Aorta (tissue), 5 donors: ENCODE data around the gene BANK1. TPM values are rescaled to one million over a fixed set of nuclear protein-coding genes. Genes with fewer than 3 reads are reported as not detected.

Experiments
- ATAC-seq: fragments of 200-7000 bp; cut with Tn5 transposase; one replicate; pipeline ENCODE4 v1.9.1; 2022; ENCODE audit warnings: moderate library complexity; ENCODE audit not compliant: low FRiP score
- DNase-seq, 2 donors: peaks; one replicate each; pipeline ENCODE4 v3.0.0-alpha.2; 2020
- H3K27ac ChIP-seq, 2 donors: one replicate each; pipeline ENCODE4 v1.5.1; 2013; ENCODE audit warnings: low read length in 2 of 2, mild to moderate bottlenecking in 2 of 2, moderate library complexity in 2 of 2, control low read depth in 1 of 2, inconsistent platforms in 1 of 2, low read depth in 1 of 2
- H3K27me3 ChIP-seq, 2 donors: one replicate each; pipeline ENCODE4 v1.6.1; 2013; ENCODE audit warnings: control low read depth in 1 of 2, low read length in 1 of 2, mild to moderate bottlenecking in 1 of 2, moderate library complexity in 1 of 2; ENCODE audit not compliant: insufficient read depth in 2 of 2, control insufficient read depth in 1 of 2
- H3K36me3 ChIP-seq, 2 donors: one replicate each; pipeline ENCODE4 v1.6.1; 2013; ENCODE audit warnings: control low read depth in 1 of 2, low read length in 1 of 2, mild to moderate bottlenecking in 1 of 2; ENCODE audit not compliant: insufficient read depth in 2 of 2, control insufficient read depth in 1 of 2
- H3K4me1 ChIP-seq, 2 donors: one replicate each; pipeline ENCODE4 v1.6.1; 2013; ENCODE audit warnings: low read length in 2 of 2, control low read depth in 1 of 2, mild to moderate bottlenecking in 1 of 2, moderate library complexity in 1 of 2; ENCODE audit not compliant: insufficient read depth in 2 of 2, control insufficient read depth in 1 of 2
- H3K4me3 ChIP-seq, 2 donors: one replicate each; pipeline ENCODE4 v1.5.1; 2013; ENCODE audit warnings: low read length in 2 of 2, control low read depth in 1 of 2, mild to moderate bottlenecking in 1 of 2
- H3K9me3 ChIP-seq: one replicate; pipeline ENCODE4 v1.6.1; 2013; ENCODE audit warnings: mild to moderate bottlenecking, low read length; ENCODE audit not compliant: control insufficient read depth
- WGBS, 2 donors: extraction: QIAGEN DNeasy Blood & Tissue Kit; methylation state at CpG; one replicate each; pipeline ENCODE4 v1.1.7; 2013; 5-methylcytosine and 5-hydroxymethylcytosine counted together
- intact Hi-C, 2 donors: fragments of 100-400 bp; cut with DNase I; formaldehyde crosslinking; loops; one replicate each; pipeline versions ENCODE4 v1.14.2 to v1.15.0; 2022
- polyA plus RNA-seq, 2 donors: library from polyadenylated mRNA; stranded (reverse); fragments of 200-250 nt; gene quantifications; one replicate each; pipeline ENCODE4 v1.2.3, GENCODE V29; 2013
- total RNA-seq, 2 donors: library from RNA; stranded (reverse); fragmentation: NEBNext Ultra II Directional; extraction: Animal tissue kit (Norgen Biotek cat#: 25700); gene quantifications; one replicate each; pipeline ENCODE4 v1.2.1, GENCODE V29; 2021
- donor health status: healthy with polysubstance abuse.
- donor health status: Bipolar disorder and iron deficiency.
- donor health status: DM: no; HTN: no; CAD: no.
- donor health status: DM: no; HTN: no; CAD: no.
- donor health status: DM: yes; HTN: yes; CAD: no.

Gene BANK1
- total and polyA plus RNA-seq, 4 donors, result 0.05 to 1.8 (median 1.2) TPM

- 45 to 58% methylated on average over 7 of the region's 7 CpGs for WGBS, 2 donors
- intact Hi-C loops, result no loop called here
- ATAC-seq (no peak), DNase-seq (no peak)
- no peak overlapping the region for H3K4me3 ChIP-seq
- H3K27ac ChIP-seq, result no peak overlapping the region
- H3K27me3 ChIP-seq, result peaks cover 0 to 2% of the 10 kb centered on the region in 2 donors
- no peaks in the 10 kb centered on the region for H3K4me1 ChIP-seq
- no peaks in the 10 kb centered on the region for H3K9me3 ChIP-seq
- H3K36me3 ChIP-seq, result no peaks in the 10 kb centered on the region
Observed at GRCh38 chr4:101853691-101854090, 63.2 kb downstream of the BANK1 start.

- Histone ChIP-seq H3K36me3 (no peaks in the 10 kb centered on the region), H3K4me1 (no peaks in the 10 kb centered on the region), H3K9me3 (no peaks in the 10 kb centered on the region), H3K27me3 (peaks cover 0 to 2% of the 10 kb centered on the region in 2 donors), H3K27ac (no peak overlapping the region), H3K4me3 (no peak overlapping the region)
- no peak for DNase-seq
- ATAC-seq, result no peak
- intact Hi-C loops, result no loop called here
- WGBS, 2 donors, result 91 to 98% methylated on average over 1 of the region's 1 CpG
Observed at GRCh38 chr4:101855239-101855638, 64.7 kb downstream of the BANK1 start.

GRCh38 chr4:101856149-101856548, 65.6 kb downstream of the BANK1 start:
- intact Hi-C loops, result no loop called here
- 79 to 80% methylated on average over 2 of the region's 2 CpGs for WGBS, 2 donors
- no peak for ATAC-seq

GRCh38 chr4:101857176-101857575, 66.6 kb downstream of the BANK1 start:
- intact Hi-C loops, result no loop called here
- 95 to 100% methylated on average over 2 of the region's 2 CpGs for WGBS, 2 donors

More at GRCh38 chr4:101856149-101856548, 65.6 kb downstream of the BANK1 start:
- H3K36me3 ChIP-seq, result no peaks in the 10 kb centered on the region
- no peak overlapping the region for H3K4me3 ChIP-seq
- no peaks in the 10 kb centered on the region for H3K4me1 ChIP-seq
- no peak overlapping the region for H3K27ac ChIP-seq
- DNase-seq, result no peak
- H3K9me3 ChIP-seq, result no peaks in the 10 kb centered on the region
- peaks cover 0 to 2% of the 10 kb centered on the region in 2 donors for H3K27me3 ChIP-seq

GRCh38 chr4:101858641-101859040, 68.1 kb downstream of the BANK1 start:
- no peak for DNase-seq
- Histone ChIP-seq H3K9me3 (no peaks in the 10 kb centered on the region), H3K27me3 (peaks cover 0 to 2% of the 10 kb centered on the region in 2 donors), H3K4me3 (no peak overlapping the region), H3K4me1 (no peaks in the 10 kb centered on the region), H3K27ac (no peak overlapping the region), H3K36me3 (no peaks in the 10 kb centered on the region)
- no peak for ATAC-seq
- WGBS, 2 donors, result 87 to 88% methylated on average over 4 of the region's 4 CpGs
- intact Hi-C loops, result no loop called here

More at GRCh38 chr4:101857176-101857575, 66.6 kb downstream of the BANK1 start:
- H3K9me3 ChIP-seq, result no peaks in the 10 kb centered on the region
- no peaks in the 10 kb centered on the region for H3K4me1 ChIP-seq
- H3K27ac ChIP-seq, result no peak overlapping the region
- ATAC-seq (no peak), DNase-seq (no peak)
- peaks cover 0 to 2% of the 10 kb centered on the region in 2 donors for H3K27me3 ChIP-seq
- H3K4me3 ChIP-seq, result no peak overlapping the region
- H3K36me3 ChIP-seq, result no peaks in the 10 kb centered on the region

DNA sequence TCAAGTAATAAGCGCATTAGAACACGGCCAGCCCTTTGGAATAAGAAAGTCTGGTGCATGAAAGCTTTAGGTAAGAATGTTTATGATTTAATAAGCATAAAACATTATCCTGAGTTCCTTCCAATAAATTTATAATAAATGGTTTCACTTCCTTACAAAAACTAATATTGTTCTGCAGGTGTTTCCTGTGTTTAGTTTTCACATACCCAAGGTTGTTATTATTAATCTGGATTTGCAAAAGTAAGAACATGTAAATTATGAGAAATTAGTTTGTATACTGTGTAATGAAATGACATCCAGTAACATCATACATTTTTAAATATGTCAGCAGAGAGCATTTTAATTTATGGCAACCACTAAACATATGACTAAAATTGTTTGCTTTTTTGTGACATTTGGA, 72.1 kb downstream of the BANK1 start:
- intact Hi-C loops, result no loop called here
- Histone ChIP-seq H3K4me3 (no peak overlapping the region), H3K4me1 (no peaks in the 10 kb centered on the region), H3K27ac (no peak overlapping the region), H3K9me3 (no peaks in the 10 kb centered on the region), H3K36me3 (no peaks in the 10 kb centered on the region), H3K27me3 (no peaks in the 10 kb centered on the region)
- no peak for ATAC-seq
- WGBS, 2 donors, result 83 to 85% methylated on average over 2 of the region's 2 CpGs
- DNase-seq, result no peak

DNA sequence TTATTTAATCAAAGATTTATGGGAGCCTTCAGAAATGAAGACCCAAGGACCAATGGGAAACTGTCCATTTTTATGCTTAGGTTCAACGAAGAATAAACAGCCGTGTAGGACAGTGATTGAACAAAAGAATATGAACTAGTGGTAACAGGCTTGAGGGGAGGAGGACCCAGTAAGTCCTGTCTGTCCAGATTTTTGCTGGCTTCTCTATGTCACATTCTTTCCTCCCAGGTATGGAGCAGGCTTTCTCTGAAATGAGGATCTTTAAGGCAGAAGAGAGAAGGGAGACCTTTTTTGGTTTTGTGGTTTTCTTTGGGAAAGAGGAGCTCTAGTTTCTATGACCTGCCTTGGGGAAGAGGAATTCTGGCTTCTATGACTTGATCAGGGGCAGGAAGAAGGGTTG, 74.1 kb downstream of the BANK1 start:
- Histone ChIP-seq H3K4me3 (no peak overlapping the region), H3K27me3 (no peaks in the 10 kb centered on the region), H3K9me3 (no peaks in the 10 kb centered on the region), H3K4me1 (no peaks in the 10 kb centered on the region), H3K27ac (no peak overlapping the region), H3K36me3 (no peaks in the 10 kb centered on the region)
- DNase-seq (no peak), ATAC-seq (no peak)
- intact Hi-C loops, result no loop called here
- WGBS, 2 donors, result 95% methylated on average over 2 of the region's 2 CpGs

DNA sequence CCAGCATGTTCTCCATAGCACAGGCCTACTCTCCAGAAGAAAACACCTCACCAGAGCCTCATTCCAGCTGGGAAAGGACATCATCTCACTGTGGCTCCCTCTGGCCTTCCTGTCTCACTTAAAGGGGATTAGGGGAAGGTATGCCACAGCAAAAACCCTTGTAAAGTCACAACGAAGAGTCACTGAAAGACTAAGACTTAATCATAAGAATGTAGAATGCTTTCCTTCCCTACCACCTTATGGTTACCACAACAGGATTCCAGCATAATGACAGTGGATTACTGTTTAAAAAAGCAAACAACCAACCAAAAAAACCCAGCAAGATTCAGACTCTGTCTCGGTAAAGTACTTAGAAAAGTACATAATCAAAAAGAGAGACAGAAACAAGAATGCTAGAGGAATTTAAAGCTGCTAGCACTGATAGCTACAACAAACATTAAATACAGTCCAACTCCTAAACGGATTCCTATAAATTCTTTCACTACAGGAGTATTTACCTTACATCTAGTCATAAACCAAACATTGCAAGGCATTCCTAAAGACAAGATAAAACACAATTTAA, 75.1 kb downstream of the BANK1 start:
- Histone ChIP-seq H3K27ac (no peak overlapping the region), H3K9me3 (no peaks in the 10 kb centered on the region), H3K36me3 (no peaks in the 10 kb centered on the region), H3K27me3 (no peaks in the 10 kb centered on the region), H3K4me3 (no peak overlapping the region), H3K4me1 (no peaks in the 10 kb centered on the region)
- ATAC-seq, result no peak
- DNase-seq, result no peak
- intact Hi-C loops, result no loop called here
- WGBS, 2 donors, result 22 to 25% methylated on average over 3 of the region's 3 CpGs

DNA sequence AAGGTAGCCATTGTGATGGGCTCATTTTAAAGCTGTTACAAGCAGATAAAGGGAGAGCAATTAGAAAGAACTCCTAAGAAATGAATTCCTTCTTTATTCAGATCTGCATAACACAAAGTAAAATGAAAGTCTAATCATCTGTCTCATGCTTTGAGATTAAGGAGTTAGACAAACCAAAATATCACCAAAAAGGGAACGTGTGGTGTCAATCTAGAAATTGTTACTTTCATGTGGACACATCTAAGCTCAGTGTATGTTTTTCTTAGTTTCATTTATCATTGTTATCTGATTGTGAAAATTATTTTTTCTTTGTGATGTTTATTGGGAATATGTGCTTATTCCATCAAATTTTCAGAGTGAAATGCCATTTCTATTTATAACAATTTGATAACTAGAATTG, 80.3 kb downstream of the BANK1 start:
- no peaks in the 10 kb centered on the region for H3K27me3 ChIP-seq
- 35 to 40% methylated on average over 1 of the region's 1 CpG for WGBS, 2 donors
- H3K36me3 ChIP-seq, result no peaks in the 10 kb centered on the region
- intact Hi-C loops, result no loop called here
- no peak for DNase-seq
- no peak for ATAC-seq
- no peak overlapping the region for H3K4me3 ChIP-seq
- no peaks in the 10 kb centered on the region for H3K4me1 ChIP-seq
- no peak overlapping the region for H3K27ac ChIP-seq
- no peaks in the 10 kb centered on the region for H3K9me3 ChIP-seq
